ENCODE results near the gene KLF11. TPM values are rescaled to one million over a fixed set of nuclear protein-coding genes. Genes with fewer than 3 reads are reported as not detected.

Gene KLF11
- total RNA-seq, 4 donors from 2014 or later, result 42.5 to 86.1 (median 61.2) TPM

GRCh38 chr2:10079870-10080535 is 36.7 kb downstream of the KLF11 start, which contains the start of gene CYS1:
CYS1 (minus strand) TSS chr2:10080411; CDS start chr2:10080223, 188 bp downstream.
- 1% methylated on average over 25 of the region's 98 CpGs; no CpG with 5 or more reads in 1 of the 2 donors for WGBS, 2 donors
- intact Hi-C loops (cut with DNase I; ENCODE audit: low total_unique reads), result loop anchor here (10.0 kb wide), 1 partner anchor 585 kb away; no protein-coding TSS in a partner anchor
- DNase-seq (ENCODE audit: low spot score in 2 of 2), result no peak
- peak within 1 kb of the TSS; percentile 8 for H3K4me3 ChIP-seq (ENCODE audit: low read depth, poor library complexity, severe bottlenecking)
- no peak for TF ChIP-seq POLR2A (IDR thresholded peaks at IDR 0.05)
- no peak for TF ChIP-seq CTCF (IDR thresholded peaks at IDR 0.05)

GRCh38 chr2:10080536-10081304 is 37.4 kb downstream of the KLF11 start:
- intact Hi-C loops (cut with DNase I; ENCODE audit: low total_unique reads), result no loop called here
- no peak overlapping the region for H3K4me3 ChIP-seq (ENCODE audit: low read depth, poor library complexity, severe bottlenecking)
- 9 to 17% methylated on average over 30 to 42 of the region's 45 CpGs for WGBS, 2 donors
- TF ChIP-seq POLR2A (IDR thresholded peaks at IDR 0.05), result no peak
- TF ChIP-seq CTCF (IDR thresholded peaks at IDR 0.05), result no peak
- DNase-seq (ENCODE audit: low spot score in 2 of 2), result no peak

- TF ChIP-seq CTCF (IDR thresholded peaks at IDR 0.05) (no peak), POLR2A (IDR thresholded peaks at IDR 0.05) (no peak)
- H3K4me3 ChIP-seq (ENCODE audit: low read depth, poor library complexity, severe bottlenecking), result no peak overlapping the region
- intact Hi-C loops (cut with DNase I; ENCODE audit: low total_unique reads), result no loop called here
- DNase-seq (ENCODE audit: low spot score in 2 of 2), result no peak
- 35 to 45% methylated on average over 5 of the region's 5 CpGs for WGBS, 2 donors
These were observed 39.7 kb downstream of the KLF11 start for GRCh38 chr2:10083046-10083445.

GRCh38 chr2:10083692-10084211 is 40.4 kb downstream of the KLF11 start:
- TF ChIP-seq CTCF (IDR thresholded peaks at IDR 0.05), result no peak
- no peak for TF ChIP-seq POLR2A (IDR thresholded peaks at IDR 0.05)
- intact Hi-C loops (cut with DNase I; ENCODE audit: low total_unique reads), result no loop called here
- DNase-seq (ENCODE audit: low spot score in 2 of 2), result no peak
- 60 to 63% methylated on average over 13 of the region's 13 CpGs for WGBS, 2 donors
- no peak overlapping the region for H3K4me3 ChIP-seq (ENCODE audit: low read depth, poor library complexity, severe bottlenecking)

GRCh38 chr2:10084223-10084865 is 41.0 kb downstream of the KLF11 start:
- DNase-seq (ENCODE audit: low spot score in 2 of 2), result no peak
- intact Hi-C loops (cut with DNase I; ENCODE audit: low total_unique reads), result no loop called here
- WGBS, 2 donors, result 57 to 67% methylated on average over 12 of the region's 12 CpGs

More at GRCh38 chr2:10084223-10084865, 41.0 kb downstream of the KLF11 start:
- TF ChIP-seq CTCF (IDR thresholded peaks at IDR 0.05), result no peak
- no peak for TF ChIP-seq POLR2A (IDR thresholded peaks at IDR 0.05)
- no peak overlapping the region for H3K4me3 ChIP-seq (ENCODE audit: low read depth, poor library complexity, severe bottlenecking)

All from lower leg skin (tissue), 4 donors.